ENCODE data around the gene JAGN1.

DNA sequence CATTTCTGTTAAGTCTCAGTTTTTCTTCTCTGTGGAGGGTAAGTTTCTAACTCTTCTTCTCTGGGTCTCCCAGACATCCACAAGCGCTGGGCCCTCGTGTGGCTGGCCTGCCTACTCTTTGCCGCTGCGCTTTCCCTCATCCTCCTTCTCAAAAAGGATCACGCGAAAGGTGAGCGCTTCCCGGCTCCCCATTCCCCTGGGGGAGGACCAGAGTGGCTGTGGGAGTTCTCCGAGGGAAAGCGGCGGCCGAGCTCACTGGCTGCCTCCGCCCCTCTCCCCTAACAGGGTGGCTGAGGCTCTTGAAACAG is 42.1 kb downstream of the JAGN1 start:
- TF ChIP-seq, protein P1, sequence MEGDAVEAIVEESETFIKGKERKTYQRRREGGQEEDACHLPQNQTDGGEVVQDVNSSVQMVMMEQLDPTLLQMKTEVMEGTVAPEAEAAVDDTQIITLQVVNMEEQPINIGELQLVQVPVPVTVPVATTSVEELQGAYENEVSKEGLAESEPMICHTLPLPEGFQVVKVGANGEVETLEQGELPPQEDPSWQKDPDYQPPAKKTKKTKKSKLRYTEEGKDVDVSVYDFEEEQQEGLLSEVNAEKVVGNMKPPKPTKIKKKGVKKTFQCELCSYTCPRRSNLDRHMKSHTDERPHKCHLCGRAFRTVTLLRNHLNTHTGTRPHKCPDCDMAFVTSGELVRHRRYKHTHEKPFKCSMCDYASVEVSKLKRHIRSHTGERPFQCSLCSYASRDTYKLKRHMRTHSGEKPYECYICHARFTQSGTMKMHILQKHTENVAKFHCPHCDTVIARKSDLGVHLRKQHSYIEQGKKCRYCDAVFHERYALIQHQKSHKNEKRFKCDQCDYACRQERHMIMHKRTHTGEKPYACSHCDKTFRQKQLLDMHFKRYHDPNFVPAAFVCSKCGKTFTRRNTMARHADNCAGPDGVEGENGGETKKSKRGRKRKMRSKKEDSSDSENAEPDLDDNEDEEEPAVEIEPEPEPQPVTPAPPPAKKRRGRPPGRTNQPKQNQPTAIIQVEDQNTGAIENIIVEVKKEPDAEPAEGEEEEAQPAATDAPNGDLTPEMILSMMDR (optimal IDR thresholded peaks at IDR 0.05 in 1 of 3, IDR thresholded peaks at IDR 0.05 in 1 of 3, conservative IDR thresholded peaks at IDR 0.05 in 1 of 3; ENCODE audit: extremely low read depth in 1 of 3, insufficient read depth in 2 of 3, low read length in 3 of 3) = no peak
- no peak for TF ChIP-seq EZH2 (IDR thresholded peaks at IDR 0.05; ENCODE audit: low read length)

Measured in keratinocyte (primary cell).